Bladder microvascular endothelial cell (primary cell): ENCODE data around the gene CALML5. TPM values are rescaled to one million over a fixed set of nuclear protein-coding genes. Genes with fewer than 3 reads are reported as not detected.

Experiments used
- total RNA-seq: library from RNA; depleted of rRNA; stranded (reverse); fragments of >200 nt; gene quantifications from 2 replicates; pipeline ENCODE4 v1.2.3, GENCODE V29; 2014

CALML5 gene
- total RNA-seq: not detected in 2 replicates

GRCh38 chr10:5499493-5500140, at the start of gene CALML5:
CALML5 (minus strand) TSS chr10:5499570; CDS start chr10:5499438, 132 bp downstream.

GRCh38 chr10:5524641-5525560, 25.5 kb upstream of the CALML5 start, which contains the start of gene CALML3:
CALML3 (plus strand) TSS chr10:5524961; CDS start chr10:5525086, 125 bp downstream.

Other genes starting within 250 kb of the CALML5 start
- gene UCN3, start 134.6 kb downstream of the CALML5 start, total RNA-seq: not detected in 2 replicates
- under 0.01 and 0.25 TPM in 2 replicates for gene TUBAL3, start 94.7 kb downstream of the CALML5 start, total RNA-seq
- 18.7 and 21.2 TPM in 2 replicates for gene NET1, start 87.0 kb downstream of the CALML5 start, total RNA-seq
- gene CALML3, start 25.4 kb upstream of the CALML5 start, total RNA-seq: not detected in 2 replicates
- 7.4 and 9.2 TPM in 2 replicates for gene ASB13, start 167.0 kb upstream of the CALML5 start, total RNA-seq
- 24.1 and 77.0 TPM in 2 replicates for gene TASOR2, start 185.3 kb upstream of the CALML5 start, total RNA-seq